ENCODE data around the gene SERPINB5.

Gene SERPINB5

DNA sequence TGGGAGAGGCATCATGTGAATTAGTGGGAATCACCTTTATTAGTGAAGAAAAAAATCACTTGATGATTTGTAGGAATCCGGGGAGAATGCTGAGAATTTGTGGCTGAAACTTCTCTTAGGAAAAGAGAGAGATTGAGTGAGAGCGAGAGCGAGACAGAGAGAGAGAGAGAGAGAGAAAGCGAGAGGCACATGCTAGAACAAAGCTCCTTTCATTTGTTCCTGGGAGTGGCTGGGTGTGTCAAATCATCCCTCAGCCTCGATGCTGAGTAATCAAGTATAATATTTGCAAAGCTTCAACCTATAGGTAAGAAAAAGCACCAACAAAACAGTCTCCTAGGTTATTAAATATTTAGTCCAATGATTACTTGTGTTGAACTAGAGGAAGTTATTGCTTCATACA is 4.4 kb upstream of the SERPINB5 start:
- DNase-seq, result no peak

- DNase-seq, result no peak
Measured at GRCh38 chr18:63477200-63477599, 442 bp downstream of the SERPINB5 start.

- DNase-seq, result peak; percentile 24
Measured at GRCh38 chr18:63477968-63478367, 1.2 kb downstream of the SERPINB5 start.

DNA sequence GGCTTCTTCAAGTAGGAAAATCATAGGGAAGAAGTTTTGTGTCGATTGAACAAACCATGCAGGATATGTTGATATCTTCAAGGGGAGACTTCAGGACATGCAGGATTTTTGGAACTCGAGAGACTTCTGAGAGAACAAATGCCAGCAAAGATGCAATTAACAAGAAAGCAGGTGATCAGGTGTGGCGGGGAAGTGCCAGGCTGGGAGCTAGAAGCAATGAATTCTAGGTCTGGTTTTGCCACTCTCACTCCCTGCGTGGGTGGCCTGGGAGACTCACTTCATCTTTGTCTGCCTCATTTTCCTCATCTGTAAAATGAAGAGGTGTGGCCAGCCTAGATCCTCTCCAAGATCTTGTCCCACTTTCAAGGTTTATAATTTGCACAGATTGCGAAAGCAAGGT is 3.1 kb downstream of the SERPINB5 start:
- no peak for DNase-seq

GRCh38 chr18:63480476-63480875 is 3.7 kb downstream of the SERPINB5 start:
- DNase-seq, result no peak

GRCh38 chr18:63480915-63481314 is 4.2 kb downstream of the SERPINB5 start:
- DNase-seq, result no peak

DNA sequence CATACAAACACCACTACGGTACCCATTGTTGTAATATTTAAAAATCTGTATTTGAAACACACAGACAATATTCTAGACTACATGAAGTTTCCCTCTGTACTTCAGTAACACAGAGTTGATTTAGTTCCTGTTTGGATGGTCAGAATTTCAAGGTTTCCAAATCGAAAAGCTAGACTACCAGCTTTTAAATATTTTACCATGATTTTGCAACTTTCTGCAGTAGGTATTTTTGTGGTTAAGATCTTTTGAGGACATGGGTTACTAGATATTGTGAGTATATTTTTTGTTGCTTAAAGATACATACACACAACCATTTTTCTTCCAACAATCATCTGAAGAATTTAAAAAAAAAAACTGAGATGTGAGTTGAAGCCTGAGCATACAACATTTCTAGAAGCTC is 10.9 kb downstream of the SERPINB5 start:
- DNase-seq, result no peak

- no peak for DNase-seq
Measured at GRCh38 chr18:63488160-63488559, 11.4 kb downstream of the SERPINB5 start.

DNA sequence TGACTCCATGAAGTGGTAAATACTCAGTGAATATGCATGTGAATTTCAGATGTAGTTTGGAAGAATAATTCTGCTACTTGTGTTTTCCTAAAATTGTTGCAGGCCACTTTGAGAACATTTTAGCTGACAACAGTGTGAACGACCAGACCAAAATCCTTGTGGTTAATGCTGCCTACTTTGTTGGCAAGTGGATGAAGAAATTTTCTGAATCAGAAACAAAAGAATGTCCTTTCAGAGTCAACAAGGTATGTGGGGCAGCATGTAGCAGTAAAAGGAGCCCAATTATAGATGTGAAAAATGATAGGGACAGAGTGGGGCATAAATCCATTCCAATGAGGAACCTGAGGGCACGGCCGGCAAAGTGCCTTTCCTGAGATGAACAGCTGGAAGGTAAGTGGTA is 16.1 kb downstream of the SERPINB5 start:
- DNase-seq, result no peak

DNA sequence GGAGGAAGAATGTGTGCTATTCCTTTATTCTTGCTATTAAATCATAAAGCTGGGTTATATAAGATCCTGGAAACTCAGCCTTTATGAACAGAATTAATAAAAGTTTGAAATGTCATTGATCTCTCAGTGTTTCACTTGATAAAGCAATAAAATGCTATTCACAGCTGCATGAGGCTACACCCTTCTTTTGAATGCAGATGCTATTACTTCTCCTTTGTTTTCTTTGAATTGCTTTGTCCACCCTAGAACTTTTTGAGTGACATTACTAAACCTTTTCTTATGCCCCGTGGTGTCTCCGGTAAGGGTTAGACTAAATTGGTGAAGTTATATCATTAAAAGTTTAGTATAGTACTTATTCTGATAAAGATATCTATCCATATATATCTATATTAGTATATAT is 18.9 kb downstream of the SERPINB5 start:
- DNase-seq, result no peak

- DNase-seq, result peak; percentile 63
Measured at GRCh38 chr18:63505566-63506335, 29.0 kb downstream of the SERPINB5 start.

DNA sequence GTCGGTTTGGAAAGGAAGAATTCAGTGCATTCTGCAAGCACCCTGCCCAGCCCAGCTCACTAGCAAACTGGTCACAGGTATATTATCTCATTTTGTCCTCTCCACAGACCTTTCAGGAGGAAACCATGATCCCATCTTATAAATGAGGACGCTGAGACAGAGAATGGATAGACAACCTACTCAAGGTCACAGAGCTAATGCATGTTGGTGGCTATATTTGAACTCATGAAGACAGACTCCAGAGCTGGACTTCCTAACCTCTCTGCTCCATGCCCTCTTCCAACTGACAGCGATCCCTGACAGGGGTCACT is 29.5 kb downstream of the SERPINB5 start:
- no peak for DNase-seq

GRCh38 chr18:63508596-63508995 is 31.8 kb downstream of the SERPINB5 start:
- DNase-seq, result peak; percentile 12

DNA sequence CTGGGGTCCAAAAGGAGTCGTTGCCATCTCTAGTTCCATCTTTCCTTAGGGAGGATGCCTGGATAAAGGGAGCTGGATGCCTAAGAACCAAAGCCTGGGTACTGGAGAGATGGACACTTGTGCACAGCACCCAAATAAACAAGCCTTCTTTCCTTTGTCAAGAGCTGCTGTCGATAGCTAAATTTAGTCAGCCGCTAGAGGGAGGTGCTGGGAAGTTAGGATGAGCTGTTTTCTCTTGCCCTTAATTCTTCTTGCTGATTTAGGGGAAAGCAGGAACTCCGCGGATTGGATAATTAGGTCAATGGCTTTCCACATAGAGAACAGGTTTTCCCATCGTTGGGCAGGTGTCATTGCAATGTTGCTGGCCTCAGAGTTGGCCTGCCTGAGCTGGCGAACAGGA is 34.5 kb downstream of the SERPINB5 start:
- DNase-seq, result peak; percentile 43

DNA sequence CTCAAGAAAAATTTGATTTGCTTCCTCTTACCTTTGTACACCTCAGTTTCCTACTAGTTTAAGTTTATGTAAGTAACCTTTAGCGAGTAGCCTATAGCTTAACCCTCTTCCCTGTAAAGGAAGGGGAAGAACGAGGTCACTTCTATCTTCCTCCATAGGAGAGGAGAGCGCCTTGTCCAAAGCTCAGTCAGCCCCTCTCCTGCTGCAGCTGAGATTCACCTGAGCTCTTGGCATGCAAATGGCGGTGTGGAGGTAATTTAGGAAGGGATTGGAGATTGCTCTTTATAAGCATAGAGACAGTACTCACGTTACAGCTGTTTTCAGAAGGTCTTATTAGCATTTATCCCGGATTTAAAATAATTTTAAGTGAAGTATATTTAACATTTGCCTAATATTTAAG is 37.6 kb downstream of the SERPINB5 start:
- no peak for DNase-seq

- DNase-seq, result no peak
Measured at GRCh38 chr18:63514888-63515678, 38.3 kb downstream of the SERPINB5 start.

- no peak for DNase-seq
Measured at GRCh38 chr18:63515801-63516200, 39.0 kb downstream of the SERPINB5 start.

DNA sequence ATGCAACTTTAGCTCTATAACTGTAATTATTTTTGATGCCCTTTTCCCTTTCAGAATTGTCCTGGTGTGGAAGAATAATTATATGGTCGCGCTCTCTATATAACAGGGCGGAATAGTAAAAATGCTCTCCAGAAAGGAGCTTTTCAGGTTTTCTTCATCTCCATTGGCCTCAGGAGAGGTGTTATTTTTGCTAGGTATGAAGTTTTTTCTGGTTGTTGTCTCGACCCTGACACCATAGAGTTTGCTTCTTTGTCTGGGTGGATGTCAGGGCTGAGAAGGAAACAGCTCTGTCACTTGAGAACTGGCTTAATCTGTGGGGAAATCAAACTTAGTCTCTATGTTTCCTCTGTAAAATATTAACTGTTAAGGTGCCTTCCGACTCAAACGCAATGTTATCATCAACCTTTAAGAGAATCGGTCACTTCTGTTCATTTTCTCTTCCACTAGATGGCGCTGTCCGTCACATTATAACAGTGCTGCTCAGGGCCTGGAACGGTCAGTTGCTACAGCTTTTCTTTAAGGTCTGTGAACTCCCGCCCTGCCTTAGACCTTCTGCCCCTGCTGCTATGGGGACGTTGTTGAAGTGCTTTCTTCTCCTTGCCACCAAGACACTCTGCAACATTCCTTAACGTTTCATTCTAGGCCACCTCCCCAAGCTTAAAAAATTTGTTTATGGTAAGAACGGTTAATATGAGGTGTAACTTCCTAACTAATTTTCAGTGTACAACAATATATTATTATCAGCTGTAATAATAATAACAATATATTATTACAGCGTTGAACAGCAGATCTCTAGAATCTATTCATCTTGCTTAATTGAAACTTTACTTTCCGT is 41.6 kb downstream of the SERPINB5 start:
- peak; percentile 83 for DNase-seq

DNA sequence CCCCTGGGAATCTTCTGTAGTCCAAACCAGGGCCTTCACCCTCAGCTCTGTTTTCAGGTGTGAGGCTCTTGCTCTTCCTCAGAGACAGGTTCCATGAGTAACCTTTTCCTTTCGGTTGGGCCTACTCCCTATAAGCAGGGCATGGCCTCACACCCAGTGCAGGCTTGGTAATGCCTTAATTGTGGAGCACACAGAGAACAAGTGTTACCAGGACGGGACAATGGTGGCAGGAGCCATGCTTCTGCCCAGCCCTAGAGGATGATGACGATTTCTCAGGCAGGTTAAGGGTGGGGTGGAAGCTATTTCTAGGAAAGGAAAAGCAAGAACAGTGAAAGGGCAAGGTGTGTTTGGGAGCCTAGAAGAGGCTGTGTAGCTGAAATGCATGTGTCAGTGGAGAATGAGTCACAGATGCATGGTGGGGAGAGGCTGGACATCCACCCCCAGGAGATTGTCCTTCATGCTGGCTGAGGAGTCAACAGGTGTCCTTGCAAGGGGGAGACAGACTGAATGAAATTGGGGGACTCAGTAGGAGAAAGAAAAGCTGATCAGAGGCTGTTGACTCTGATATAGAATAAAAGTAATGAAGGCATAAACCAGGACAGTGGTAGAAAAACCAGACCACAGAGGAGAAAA is 43.4 kb downstream of the SERPINB5 start:
- DNase-seq, result no peak

GRCh38 chr18:63523660-63524059 is 46.9 kb downstream of the SERPINB5 start:
- no peak for DNase-seq

DNA sequence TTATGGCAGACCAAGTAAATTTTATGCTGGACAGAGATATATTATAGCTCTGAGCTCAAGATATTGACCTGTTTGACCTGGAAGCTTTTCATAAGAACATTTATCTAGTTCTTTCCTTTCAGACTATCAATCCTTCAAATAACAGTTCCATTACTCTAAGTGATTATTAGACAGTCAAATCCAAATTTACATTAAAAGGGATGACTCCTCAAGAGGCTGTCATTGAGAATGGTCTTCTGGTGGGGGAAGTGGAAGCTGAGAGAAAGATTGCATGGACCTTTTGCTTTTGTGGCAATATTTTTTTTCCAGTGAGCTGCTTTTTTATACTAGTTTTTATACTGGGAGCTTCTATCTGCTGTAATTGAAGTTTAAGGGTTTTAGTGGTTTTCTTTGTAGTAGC is 50.5 kb downstream of the SERPINB5 start:
- DNase-seq, result no peak

DNA sequence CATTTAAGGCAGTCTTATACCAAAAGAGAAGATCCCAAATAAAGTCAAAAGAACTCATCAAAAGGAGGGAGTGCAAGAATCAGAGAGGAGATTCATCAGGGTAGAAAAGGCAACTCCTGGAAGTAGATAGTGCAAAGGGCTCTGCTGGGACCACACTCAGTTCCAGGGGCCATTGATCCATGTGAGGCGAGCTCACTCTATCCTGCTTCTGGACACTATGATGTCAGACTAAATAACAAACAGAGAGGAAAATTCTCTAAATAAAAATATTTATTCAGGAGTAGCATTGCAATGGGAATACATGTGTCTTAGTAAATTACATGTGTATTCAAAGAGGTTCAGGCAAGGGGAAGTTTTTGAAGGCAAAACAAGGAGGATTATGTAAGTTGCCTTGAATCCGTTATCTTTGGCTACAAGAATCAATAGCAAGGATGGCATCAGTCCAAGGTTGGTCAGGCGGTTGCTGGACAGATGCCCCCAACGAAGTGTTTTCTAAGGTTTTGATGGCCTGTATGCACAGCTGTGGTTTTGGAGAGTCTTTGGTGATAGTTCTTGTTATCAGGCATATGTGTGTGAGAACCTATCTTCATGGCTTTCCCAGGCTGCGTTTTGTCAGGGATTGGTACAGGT is 52.2 kb downstream of the SERPINB5 start:
- no peak for DNase-seq

- DNase-seq, result no peak
Measured at GRCh38 chr18:63532471-63532870, 55.7 kb downstream of the SERPINB5 start.
